Neural cell (in vitro differentiated cells): ENCODE measurements around the gene CAMK2N2. TPM values are rescaled to one million over a fixed set of nuclear protein-coding genes. Genes with fewer than 3 reads are reported as not detected.

Source experiments
- H2AFZ ChIP-seq: fragments of 200-600, 300-800 bp; sonication (generic), shearing (Covaris generic); 2 replicates; pipeline ENCODE4 v1.6.0; 2014; ENCODE audit warnings: low read depth, mild to moderate bottlenecking, antibody characterized with exemption, low read length, moderate library complexity
- H3F3A ChIP-seq: fragments of 200-600 bp; shearing (Covaris generic); 2 replicates; pipeline ENCODE4 v1.6.1; 2016; ENCODE audit warnings: mild to moderate bottlenecking, moderate library complexity, mixed read lengths, antibody characterized with exemption, low read length; ENCODE audit not compliant: insufficient read depth, poor library complexity, severe bottlenecking
- H3K27ac ChIP-seq: fragments of 200-600, 300-800 bp; sonication (generic), shearing (Covaris generic); 2 replicates; pipeline ENCODE4 v1.5.1; 2014; ENCODE audit warnings: mild to moderate bottlenecking, low read length, moderate library complexity
- H3K27me3 ChIP-seq: fragments of 300-800, 200-600 bp; sonication (generic), shearing (Covaris generic); 2 replicates; pipeline ENCODE4 v1.6.0; 2014; ENCODE audit warnings: mild to moderate bottlenecking, low read depth, low read length, moderate library complexity; ENCODE audit not compliant: insufficient read depth
- H3K36me3 ChIP-seq: fragments of 300-800, 200-600 bp; sonication (generic), shearing (Covaris generic); 2 replicates; pipeline ENCODE4 v1.5.1; 2014; ENCODE audit warnings: mild to moderate bottlenecking, antibody characterized with exemption, low read length, moderate library complexity; ENCODE audit not compliant: insufficient read depth
- H3K4me2 ChIP-seq: fragments of 300-800, 200-600 bp; sonication (generic), shearing (Covaris generic); 2 replicates; pipeline ENCODE4 v1.6.0; 2014; ENCODE audit warnings: mild to moderate bottlenecking, low read length
- H3K4me3 ChIP-seq: fragments of 300-800, 200-600 bp; sonication (generic), shearing (Covaris generic); 2 replicates; pipeline ENCODE4 v1.5.1; 2014; ENCODE audit warnings: mild to moderate bottlenecking, low read length, moderate library complexity
- H3K79me2 ChIP-seq: fragments of 200-600 bp; shearing (Covaris generic); replicated peaks from 2 replicates; pipeline ENCODE4 v1.6.0; 2014; ENCODE audit warnings: mild to moderate bottlenecking, low read length, moderate library complexity; ENCODE audit not compliant: insufficient read depth
- H3K9ac ChIP-seq: fragments of 300-800, 200-600 bp; sonication (generic), shearing (Covaris generic); 2 replicates; pipeline ENCODE4 v1.6.1; 2016; ENCODE audit warnings: mild to moderate bottlenecking, low read length, mixed read lengths
- H3K9me2 ChIP-seq: fragments of 200-600 bp; shearing (Covaris generic); 2 replicates; pipeline ENCODE4 v1.6.1; 2016; ENCODE audit warnings: mild to moderate bottlenecking, low read length, mixed read lengths; ENCODE audit not compliant: insufficient read depth
- H3K9me3 ChIP-seq: fragments of 200-600, 300-800 bp; sonication (generic), shearing (Covaris generic); 2 replicates; pipeline ENCODE4 v1.6.1; 2016; ENCODE audit warnings: mild to moderate bottlenecking, mixed run types, low read length, moderate library complexity, mixed read lengths
- H4K20me1 ChIP-seq: fragments of 200-600 bp; shearing (Covaris generic); 2 replicates; pipeline ENCODE4 v1.6.1; 2016; ENCODE audit warnings: mild to moderate bottlenecking, mixed run types; ENCODE audit not compliant: insufficient read depth
- EP300 ChIP-seq: fragments of 450-650 bp; conservative IDR thresholded peaks from 2 replicates; pipeline ENCODE4 v1.6.1; 2014; ENCODE audit warnings: antibody characterized with exemption, mild to moderate bottlenecking, moderate library complexity; ENCODE audit not compliant: poor library complexity, severe bottlenecking
- EZH2 ChIP-seq: fragments of 200-600, 300-800 bp; shearing (Covaris generic), sonication (generic); IDR thresholded peaks from 2 replicates; pipeline ENCODE4 v1.6.1; 2014; ENCODE audit warnings: antibody characterized with exemption, low read length, borderline replicate concordance, mild to moderate bottlenecking; ENCODE audit not compliant: insufficient read depth, poor library complexity, severe bottlenecking
- MXI1 ChIP-seq: fragments of 450-650 bp; conservative IDR thresholded peaks from 2 replicates; pipeline ENCODE4 v1.6.1; 2014; ENCODE audit warnings: antibody characterized with exemption, mild to moderate bottlenecking; ENCODE audit not compliant: poor library complexity, severe bottlenecking
- POLR2AphosphoS5 ChIP-seq: IDR thresholded peaks from 2 replicates; pipeline ENCODE4 v1.6.1; 2012
- RAD21 ChIP-seq: fragments of 450-650 bp; conservative IDR thresholded peaks from 2 replicates; pipeline ENCODE4 v1.6.1; 2014; ENCODE audit warnings: antibody characterized with exemption, mild to moderate bottlenecking, moderate library complexity
- SMC3 ChIP-seq: fragments of 450-650 bp; conservative IDR thresholded peaks from 2 replicates; pipeline ENCODE4 v1.6.1; 2014; ENCODE audit warnings: antibody characterized with exemption, mild to moderate bottlenecking, moderate library complexity; ENCODE audit not compliant: poor library complexity
- TAF1 ChIP-seq: IDR thresholded peaks from 2 replicates; pipeline ENCODE4 v1.6.1; 2012; ENCODE audit warnings: low read depth
- polyA plus RNA-seq: library from polyadenylated mRNA; depleted of rRNA; stranded (reverse); fragments of >200 nt; gene quantifications from 2 replicates; pipeline ENCODE4 v1.2.3, GENCODE V29; 2014
- TF ChIP-seq, protein P1 (sequence below): IDR thresholded peaks from 2 replicates; pipeline ENCODE4 v1.6.1; 2012; ENCODE audit warnings: borderline replicate concordance
- TF ChIP-seq, protein P2 (sequence below): fragments of 450-650 bp; IDR thresholded peaks from 2 replicates; pipeline ENCODE4 v1.5.1; 2014; ENCODE audit warnings: antibody characterized with exemption, mild to moderate bottlenecking, moderate library complexity; ENCODE audit not compliant: poor library complexity, severe bottlenecking

The CAMK2N2 gene
- polyA plus RNA-seq, 1 donor from 2014 or later: 2.8 TPM

DNA sequence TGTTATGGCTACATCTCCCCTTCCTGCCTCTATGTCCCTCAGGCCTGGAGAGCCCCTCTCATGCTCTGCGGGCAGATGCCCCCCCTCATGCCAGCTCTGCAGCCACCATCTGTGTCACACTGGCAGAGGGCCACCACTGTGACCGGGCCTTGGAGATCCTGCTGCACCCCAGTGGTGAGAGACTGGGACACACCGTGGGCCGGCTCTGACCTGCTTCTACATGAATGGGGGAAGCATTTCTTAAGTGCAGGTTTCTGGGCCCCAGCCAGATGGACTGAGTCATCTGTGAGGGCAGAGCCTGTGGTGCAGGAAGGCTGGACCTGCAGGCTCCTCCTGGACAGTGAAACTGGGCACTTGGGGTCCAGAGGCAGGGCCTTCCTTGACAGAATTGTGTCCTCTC lies 27.1 kb downstream of the CAMK2N2 start:
- no peaks in the 10 kb centered on the region for H3K36me3 ChIP-seq
- no peak overlapping the region for H3K4me2 ChIP-seq
- no peak for TF ChIP-seq RAD21
- TF ChIP-seq EP300: no peak
- no peak for TF ChIP-seq EZH2
- TF ChIP-seq, protein P1, sequence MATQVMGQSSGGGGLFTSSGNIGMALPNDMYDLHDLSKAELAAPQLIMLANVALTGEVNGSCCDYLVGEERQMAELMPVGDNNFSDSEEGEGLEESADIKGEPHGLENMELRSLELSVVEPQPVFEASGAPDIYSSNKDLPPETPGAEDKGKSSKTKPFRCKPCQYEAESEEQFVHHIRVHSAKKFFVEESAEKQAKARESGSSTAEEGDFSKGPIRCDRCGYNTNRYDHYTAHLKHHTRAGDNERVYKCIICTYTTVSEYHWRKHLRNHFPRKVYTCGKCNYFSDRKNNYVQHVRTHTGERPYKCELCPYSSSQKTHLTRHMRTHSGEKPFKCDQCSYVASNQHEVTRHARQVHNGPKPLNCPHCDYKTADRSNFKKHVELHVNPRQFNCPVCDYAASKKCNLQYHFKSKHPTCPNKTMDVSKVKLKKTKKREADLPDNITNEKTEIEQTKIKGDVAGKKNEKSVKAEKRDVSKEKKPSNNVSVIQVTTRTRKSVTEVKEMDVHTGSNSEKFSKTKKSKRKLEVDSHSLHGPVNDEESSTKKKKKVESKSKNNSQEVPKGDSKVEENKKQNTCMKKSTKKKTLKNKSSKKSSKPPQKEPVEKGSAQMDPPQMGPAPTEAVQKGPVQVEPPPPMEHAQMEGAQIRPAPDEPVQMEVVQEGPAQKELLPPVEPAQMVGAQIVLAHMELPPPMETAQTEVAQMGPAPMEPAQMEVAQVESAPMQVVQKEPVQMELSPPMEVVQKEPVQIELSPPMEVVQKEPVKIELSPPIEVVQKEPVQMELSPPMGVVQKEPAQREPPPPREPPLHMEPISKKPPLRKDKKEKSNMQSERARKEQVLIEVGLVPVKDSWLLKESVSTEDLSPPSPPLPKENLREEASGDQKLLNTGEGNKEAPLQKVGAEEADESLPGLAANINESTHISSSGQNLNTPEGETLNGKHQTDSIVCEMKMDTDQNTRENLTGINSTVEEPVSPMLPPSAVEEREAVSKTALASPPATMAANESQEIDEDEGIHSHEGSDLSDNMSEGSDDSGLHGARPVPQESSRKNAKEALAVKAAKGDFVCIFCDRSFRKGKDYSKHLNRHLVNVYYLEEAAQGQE: no peak
- TF ChIP-seq, protein P2, sequence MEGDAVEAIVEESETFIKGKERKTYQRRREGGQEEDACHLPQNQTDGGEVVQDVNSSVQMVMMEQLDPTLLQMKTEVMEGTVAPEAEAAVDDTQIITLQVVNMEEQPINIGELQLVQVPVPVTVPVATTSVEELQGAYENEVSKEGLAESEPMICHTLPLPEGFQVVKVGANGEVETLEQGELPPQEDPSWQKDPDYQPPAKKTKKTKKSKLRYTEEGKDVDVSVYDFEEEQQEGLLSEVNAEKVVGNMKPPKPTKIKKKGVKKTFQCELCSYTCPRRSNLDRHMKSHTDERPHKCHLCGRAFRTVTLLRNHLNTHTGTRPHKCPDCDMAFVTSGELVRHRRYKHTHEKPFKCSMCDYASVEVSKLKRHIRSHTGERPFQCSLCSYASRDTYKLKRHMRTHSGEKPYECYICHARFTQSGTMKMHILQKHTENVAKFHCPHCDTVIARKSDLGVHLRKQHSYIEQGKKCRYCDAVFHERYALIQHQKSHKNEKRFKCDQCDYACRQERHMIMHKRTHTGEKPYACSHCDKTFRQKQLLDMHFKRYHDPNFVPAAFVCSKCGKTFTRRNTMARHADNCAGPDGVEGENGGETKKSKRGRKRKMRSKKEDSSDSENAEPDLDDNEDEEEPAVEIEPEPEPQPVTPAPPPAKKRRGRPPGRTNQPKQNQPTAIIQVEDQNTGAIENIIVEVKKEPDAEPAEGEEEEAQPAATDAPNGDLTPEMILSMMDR: no peak
- no peak for TF ChIP-seq MXI1
- TF ChIP-seq TAF1: no peak
- no peak overlapping the region for H3K27ac ChIP-seq
- no peaks in the 10 kb centered on the region for H3K9me2 ChIP-seq
- H3K9me3 ChIP-seq: no peaks in the 10 kb centered on the region
- no peak overlapping the region for H3K9ac ChIP-seq
- H2AFZ ChIP-seq: no peak overlapping the region
- no peak overlapping the region for H3K4me3 ChIP-seq
- no peaks in the 10 kb centered on the region for H3K79me2 ChIP-seq
- H4K20me1 ChIP-seq: no peaks in the 10 kb centered on the region
- H3K27me3 ChIP-seq: peaks cover 49% of the 10 kb centered on the region
- no peaks in the 10 kb centered on the region for H3F3A ChIP-seq

DNA sequence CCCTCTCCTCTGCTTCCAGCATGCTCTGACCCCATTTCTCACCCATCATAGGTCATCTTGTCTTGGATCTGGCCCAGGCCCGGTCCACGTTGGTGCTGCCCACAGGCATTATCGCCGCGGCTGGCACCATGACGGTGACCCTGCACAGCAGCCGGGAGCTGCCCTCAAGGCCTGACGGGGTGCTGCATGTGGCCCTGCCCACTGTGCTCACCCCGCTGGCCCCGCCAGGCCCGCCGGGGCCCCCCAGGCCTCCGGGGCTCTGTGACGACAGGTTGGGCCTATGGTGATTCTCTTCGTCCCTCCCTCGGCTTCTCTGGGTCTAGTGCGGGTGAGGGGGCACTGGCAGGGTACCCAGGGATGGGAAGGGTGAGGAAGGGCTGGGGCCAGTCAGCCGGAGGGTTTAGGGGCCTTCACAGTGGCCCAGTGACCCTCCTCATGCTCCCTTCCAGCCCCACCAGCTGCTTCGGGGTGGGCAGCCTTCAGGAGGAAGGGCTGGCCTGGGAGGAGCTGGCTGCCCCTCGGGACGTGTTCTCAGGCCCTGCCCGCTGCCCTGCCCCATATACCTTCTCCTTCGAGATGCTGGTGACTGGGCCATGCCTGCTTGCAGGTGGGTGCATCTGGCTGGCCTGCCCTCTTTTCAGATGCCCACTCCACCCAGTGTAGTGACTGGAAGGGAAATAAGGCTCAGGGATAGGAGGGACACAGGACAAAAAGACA lies 28.1 kb downstream of the CAMK2N2 start:
- Histone ChIP-seq H3K9me2 (no peaks in the 10 kb centered on the region), H3F3A (no peaks in the 10 kb centered on the region), H3K9me3 (no peaks in the 10 kb centered on the region), H3K36me3 (no peaks in the 10 kb centered on the region), H3K4me2 (no peak overlapping the region), H2AFZ (no peak overlapping the region), H3K9ac (no peak overlapping the region), H3K27me3 (peaks cover 58% of the 10 kb centered on the region), H4K20me1 (no peaks in the 10 kb centered on the region), H3K4me3 (no peak overlapping the region), H3K79me2 (no peaks in the 10 kb centered on the region), H3K27ac (no peak overlapping the region)
- no peak for TF ChIP-seq TAF1
- TF ChIP-seq, protein P2: no peak
- no peak for TF ChIP-seq MXI1
- TF ChIP-seq SMC3: no peak
- TF ChIP-seq, protein P1: no peak
- TF ChIP-seq EZH2: no peak
- no peak for TF ChIP-seq EP300
- TF ChIP-seq POLR2AphosphoS5: no peak
- TF ChIP-seq RAD21: no peak
